Cardiac septum (tissue), 1 donor: ENCODE data around the gene FMR1. TPM values are rescaled to one million over a fixed set of nuclear protein-coding genes. Genes with fewer than 3 reads are reported as not detected.
A peak's percentile ranks its signal among the peaks of the same experiment; 100 is the strongest.

Experiments used
- DNase-seq: peaks from one replicate; pipeline ENCODE4 v3.0.0-alpha.2; 2020; ENCODE audit warnings: low spot score
- intact Hi-C: fragments of 100-400 bp; cut with DNase I; formaldehyde crosslinking; loops from one replicate; pipeline ENCODE4 v1.14.0; 2022
- long read RNA-seq: library from polyadenylated mRNA; unstranded; transcript quantifications from one replicate; pipeline ENCODE4 v2.0.0, GENCODE V29; 2021
- total RNA-seq: library from RNA; stranded (reverse); fragmentation: NEBNext Ultra II Directional; extraction: Animal tissue kit (Norgen Biotek cat#: 25700); gene quantifications from one replicate; pipeline ENCODE4 v1.2.1, GENCODE V29; 2021
- donor health status: DM: no; HTN: no; CAD: no.

Gene FMR1
- 30.9 TPM for total RNA-seq
- long read RNA-seq, full-length matches to known transcripts, result 13 of 49 reads
- long read RNA-seq, partial matches to known transcripts, result 4 of 49 reads
- long read RNA-seq, other reads (novel, unspliced or antisense), result 32 of 49 reads

DNA sequence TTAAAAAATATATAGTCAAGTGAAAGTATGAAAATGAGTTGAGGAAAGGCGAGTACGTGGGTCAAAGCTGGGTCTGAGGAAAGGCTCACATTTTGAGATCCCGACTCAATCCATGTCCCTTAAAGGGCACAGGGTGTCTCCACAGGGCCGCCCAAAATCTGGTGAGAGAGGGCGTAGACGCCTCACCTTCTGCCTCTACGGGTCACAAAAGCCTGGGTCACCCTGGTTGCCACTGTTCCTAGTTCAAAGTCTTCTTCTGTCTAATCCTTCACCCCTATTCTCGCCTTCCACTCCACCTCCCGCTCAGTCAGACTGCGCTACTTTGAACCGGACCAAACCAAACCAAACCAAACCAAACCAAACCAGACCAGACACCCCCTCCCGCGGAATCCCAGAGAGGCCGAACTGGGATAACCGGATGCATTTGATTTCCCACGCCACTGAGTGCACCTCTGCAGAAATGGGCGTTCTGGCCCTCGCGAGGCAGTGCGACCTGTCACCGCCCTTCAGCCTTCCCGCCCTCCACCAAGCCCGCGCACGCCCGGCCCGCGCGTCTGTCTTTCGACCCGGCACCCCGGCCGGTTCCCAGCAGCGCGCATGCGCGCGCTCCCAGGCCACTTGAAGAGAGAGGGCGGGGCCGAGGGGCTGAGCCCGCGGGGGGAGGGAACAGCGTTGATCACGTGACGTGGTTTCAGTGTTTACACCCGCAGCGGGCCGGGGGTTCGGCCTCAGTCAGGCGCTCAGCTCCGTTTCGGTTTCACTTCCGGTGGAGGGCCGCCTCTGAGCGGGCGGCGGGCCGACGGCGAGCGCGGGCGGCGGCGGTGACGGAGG lies at the start of gene FMR1:
FMR1 (plus strand) TSS at position 728 of the 831 bp plus-strand sequence. CDS start 261 bp downstream, outside the sequence.
- intact Hi-C loops, result no loop called here
- DNase-seq, result peak; percentile 96

DNA sequence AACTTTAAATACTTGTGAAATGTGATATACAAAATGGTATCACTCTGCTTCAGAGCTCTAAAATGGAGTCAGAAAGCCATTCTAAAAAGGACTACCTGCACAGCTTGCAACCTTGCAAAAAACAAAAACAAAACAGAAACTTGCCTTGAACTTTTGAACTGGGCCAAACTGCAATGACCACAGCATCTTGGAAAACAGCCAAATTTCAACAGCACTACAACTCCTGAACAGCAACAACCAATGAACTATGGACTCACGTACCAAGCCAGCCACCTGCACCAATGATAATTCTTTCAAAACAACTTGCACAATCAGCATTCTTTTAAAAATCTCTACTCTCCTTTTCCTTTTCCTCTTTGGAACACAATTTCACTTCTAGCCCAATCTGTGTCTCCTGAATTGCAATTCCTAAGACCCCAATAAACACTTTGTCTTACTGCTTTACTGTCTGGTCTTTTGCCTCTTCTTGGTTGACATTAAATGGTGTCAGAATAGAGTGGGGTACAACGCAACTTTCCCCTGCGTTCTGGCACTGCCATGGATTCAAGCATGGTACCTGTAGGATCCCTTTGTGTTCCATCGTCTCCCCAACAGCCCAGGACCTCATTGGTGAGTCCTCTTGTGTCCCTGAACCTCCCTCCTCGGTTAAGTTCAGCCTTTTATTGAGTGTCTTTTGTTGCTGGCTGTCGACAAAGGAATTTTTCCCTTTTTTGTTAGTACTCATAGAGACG lies 35.7 kb upstream of the FMR1 start:
- DNase-seq, result no peak
- intact Hi-C loops, result no loop called here

DNA sequence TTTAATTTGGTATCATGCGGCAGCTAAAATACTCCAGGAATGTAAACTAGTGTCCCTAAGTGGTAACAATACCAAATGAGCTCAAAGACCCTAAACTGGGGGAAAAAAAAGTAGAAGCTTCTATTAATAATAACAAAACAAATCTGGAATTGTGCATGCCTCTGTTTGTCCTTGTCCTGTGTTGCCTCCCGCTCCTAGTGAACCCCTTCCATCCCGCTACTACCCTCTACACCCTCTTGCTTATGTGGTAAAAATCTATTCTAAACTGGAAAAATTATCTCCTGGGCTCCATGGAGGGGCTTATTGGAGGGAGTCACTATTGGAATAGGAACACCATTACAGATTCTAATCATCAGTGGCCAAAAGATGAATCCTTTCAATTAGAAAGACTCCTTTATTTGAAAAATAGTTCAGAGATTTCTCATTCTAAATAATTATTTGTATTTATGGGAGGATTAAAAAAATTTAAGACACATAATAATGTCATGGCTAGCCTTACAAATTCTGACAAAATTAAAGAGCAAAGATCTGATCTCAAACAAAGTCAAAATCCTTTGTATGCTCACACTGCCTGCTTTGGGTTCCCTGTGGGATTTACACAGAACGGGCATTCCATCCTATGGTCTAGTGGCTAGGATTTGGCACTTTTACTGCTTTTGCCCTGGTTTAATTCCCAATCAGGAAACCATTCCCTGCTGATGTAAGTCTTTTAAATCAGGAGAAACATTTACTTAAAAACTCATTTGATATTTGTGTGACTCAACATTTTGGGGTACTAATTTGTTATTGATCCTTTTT lies 34.7 kb upstream of the FMR1 start:
- intact Hi-C loops, result no loop called here
- no peak for DNase-seq

DNA sequence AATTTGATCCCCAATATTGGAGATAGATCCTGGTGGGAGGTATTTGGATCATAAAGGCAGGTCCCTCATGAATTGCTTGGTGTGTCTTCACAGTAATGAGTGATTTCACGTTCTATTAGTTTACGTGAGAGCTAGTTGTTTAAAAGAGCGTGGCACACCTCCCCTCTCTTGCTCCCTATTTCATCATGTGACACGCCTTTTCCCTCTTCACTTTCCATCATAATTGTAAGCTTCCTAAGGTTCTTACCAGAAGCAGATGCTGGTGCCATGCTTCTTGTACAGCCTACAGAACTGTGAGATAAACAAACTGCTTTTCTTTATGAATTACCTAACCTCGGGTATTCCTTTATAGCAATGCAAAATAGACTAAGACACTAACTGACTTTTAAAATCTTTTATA lies 34.0 kb upstream of the FMR1 start:
- DNase-seq, result no peak

DNA sequence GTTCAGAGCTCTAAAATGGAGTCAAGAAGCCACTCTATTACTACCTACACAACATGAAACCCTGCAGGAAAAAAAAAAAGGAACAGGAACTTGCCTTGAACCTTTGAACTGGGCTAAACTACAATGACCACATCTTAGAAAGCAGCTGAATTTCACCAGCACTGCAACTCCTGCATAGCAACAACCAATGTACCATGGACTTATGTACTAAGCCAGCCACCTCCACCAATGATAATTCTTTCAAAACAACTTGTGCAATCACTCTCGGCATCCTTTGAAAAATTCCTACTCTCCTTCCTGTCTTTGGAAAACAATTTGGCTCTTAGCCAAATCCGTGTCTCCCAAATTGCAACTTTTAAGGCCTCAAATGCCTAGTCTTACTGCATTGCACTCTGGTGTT lies 26.8 kb upstream of the FMR1 start:
- intact Hi-C loops, result no loop called here

More for the DNA sequence above, 34.0 kb upstream of the FMR1 start:
- intact Hi-C loops, result no loop called here

DNA sequence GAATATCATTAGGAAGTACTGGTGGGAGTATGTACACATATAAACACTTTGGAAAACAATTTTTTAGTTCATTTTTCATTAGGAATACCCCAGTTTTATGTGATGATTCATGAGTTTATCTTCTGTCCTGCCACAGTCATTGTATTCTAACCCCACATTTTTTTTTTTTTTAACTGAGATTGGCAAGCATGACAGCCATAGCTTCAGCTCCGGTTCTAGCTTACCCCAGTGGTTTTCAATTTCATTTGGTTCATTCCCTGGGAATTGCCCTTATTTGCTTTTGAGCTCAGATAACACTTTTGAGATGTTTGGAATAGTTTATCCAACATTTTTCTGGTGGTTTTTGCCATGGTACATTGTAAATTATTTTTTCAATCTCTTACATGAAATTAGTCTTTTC lies 21.0 kb upstream of the FMR1 start:
- intact Hi-C loops, result no loop called here
- no peak for DNase-seq

More for the DNA sequence above, 26.8 kb upstream of the FMR1 start:
- no peak for DNase-seq

DNA sequence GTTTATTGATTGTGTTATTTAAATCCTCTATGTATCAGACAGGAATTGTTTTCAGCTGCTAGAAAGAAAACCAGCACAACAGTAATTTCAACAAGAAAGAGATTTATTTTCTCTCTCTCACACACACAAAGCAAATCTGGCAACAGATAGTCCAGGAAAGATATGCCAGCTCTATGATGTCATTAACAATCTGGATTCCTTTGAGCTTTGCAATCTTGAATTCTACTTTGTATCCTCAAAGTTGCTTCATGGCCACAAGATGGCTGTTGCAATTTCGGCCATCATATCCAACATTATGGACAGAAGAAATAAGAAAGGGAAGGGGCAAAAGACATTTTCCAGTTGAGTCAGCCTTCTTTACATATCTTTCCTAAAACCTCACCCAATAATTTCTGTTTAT lies 19.8 kb upstream of the FMR1 start:
- no peak for DNase-seq
- intact Hi-C loops, result no loop called here

DNA sequence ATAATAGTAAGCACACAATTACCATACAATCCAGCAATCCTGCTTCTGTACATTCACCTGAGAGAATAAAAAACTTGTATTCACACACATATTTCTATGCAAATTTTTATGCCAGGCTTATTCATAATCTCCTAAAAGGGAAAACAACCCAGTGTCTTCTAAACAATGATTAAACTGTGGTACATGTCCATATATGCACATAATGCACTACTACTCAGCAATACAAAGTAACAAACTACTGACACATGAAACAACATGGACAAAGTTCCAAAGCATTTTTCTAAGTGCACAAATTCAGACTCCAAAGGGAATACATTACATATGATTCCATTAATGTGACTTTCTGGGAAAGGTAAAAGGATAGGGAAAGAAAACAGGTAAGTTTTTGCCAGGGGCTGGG lies 18.0 kb upstream of the FMR1 start:
- no peak for DNase-seq
- intact Hi-C loops, result no loop called here

DNA sequence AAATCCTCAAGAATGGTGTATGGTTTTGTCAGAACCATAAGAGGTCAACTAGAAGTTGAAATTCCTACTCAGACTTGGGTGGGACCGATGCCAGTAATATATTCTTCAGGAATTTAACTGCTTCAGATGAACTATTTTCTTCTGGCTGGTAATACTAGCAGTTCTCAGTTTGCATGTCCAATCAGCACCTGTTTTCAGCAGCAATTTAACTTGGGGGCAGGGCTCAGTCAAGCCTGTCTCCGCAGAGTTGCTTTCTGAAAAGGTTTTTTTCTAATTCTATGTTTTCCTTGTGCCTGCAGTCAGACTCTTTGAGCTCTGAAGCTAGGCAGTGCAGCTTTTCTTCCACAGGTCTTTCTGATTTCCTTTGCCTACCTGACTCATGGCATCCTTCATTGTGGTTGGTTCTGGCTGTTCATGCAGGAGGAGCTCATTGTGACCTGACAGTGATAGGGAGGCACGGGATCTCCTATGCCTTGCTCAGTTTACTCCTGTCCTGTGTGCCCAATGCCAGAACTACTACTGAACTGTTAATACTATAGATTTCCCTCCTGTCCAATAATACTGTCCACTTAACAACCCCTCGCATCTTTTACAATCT lies 17.3 kb upstream of the FMR1 start:
- no peak for DNase-seq
- intact Hi-C loops, result no loop called here

DNA sequence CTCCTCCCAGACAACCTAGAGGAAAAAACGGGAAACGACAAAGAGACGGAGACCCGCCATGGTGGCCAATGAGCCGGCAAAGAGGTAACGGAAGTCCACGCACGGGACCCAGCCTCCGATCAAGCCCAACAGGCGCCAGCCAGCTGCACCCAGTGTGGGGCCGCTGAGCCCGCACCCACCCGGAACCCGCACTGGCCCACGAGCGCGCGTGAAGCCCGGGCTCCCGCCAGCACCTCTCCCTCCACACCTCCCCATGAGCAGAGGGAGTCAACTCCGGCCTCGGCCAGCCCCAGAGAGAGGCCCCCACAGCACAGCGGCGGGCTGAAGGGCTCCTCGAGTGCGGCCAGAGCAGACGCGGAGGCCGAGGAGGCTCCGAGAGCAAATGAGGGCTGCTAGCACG lies 14.6 kb upstream of the FMR1 start:
- no peak for DNase-seq
- intact Hi-C loops, result no loop called here

DNA sequence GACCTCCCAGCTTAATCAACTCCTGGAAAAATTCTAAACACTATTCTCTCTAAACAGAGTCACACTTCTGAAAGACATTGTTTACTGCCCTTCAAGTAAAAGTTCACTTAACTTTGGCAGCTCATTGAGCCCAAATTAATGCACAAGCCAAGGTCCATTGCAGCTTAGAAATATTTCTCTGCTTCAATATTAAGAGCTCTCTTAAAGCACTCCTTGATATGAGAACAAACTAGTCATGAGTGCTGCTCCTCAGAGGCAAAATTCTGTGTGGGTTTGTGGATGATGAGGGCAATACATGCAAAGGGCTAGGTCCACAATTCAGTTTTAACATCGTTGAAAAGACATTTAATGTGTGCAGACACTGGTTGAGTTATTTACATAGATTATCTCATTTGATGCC lies 12.8 kb upstream of the FMR1 start:
- no peak for DNase-seq
- intact Hi-C loops, result no loop called here

DNA sequence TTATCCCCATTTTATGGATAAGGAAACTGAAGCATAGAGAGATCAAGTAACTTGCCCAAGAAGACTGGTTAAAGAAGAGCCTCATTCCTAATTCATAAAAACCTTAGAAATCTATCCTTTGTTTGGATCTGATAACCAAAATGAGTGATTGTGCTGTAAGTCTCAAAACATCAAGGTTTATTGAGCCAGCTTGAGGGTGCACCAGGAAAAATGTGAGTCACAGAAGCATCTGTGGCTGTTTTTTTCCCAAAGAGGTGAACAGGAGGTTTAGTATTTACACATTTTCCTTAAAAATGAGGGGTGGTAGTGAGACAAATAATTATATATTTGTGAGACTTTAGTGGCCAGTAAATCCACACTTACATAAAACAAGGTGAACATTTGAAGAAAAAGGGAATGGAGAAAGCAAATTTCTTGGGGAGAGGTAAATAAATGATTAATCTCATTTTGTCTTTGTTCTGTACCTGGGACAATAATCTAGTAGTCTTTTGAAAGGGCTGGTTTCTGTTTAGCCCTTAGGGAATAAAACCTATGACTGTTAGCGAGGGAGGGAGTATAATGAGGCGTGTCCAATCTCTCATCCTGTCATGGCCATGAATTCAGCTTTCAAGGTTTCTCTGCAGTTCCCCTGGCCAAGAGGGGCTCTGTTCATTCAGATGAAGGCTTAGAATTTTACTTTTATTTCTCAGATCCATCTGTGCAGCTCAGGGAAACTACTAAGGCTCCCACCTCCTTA lies 12.2 kb upstream of the FMR1 start:
- intact Hi-C loops, result no loop called here
- no peak for DNase-seq

DNA sequence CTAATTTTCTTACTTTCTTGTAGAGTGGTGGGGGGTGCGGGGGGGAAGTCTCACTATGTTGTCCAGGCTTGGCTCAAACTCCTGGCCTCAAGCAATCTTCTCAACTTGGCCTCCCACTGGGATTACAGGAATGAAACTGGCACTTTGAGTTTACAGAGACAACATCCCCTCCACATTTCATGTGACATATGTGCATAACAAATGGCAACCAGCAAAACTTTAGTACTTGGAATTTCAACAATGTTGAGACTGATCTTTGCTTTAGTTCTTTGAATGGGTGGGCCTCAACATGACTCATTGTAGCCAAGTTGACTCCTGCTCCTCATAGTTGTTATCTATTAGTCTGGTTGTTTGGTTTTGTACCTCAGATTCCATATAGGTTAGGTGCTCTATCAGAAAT lies 11.4 kb upstream of the FMR1 start:
- DNase-seq, result no peak
- intact Hi-C loops, result no loop called here

DNA sequence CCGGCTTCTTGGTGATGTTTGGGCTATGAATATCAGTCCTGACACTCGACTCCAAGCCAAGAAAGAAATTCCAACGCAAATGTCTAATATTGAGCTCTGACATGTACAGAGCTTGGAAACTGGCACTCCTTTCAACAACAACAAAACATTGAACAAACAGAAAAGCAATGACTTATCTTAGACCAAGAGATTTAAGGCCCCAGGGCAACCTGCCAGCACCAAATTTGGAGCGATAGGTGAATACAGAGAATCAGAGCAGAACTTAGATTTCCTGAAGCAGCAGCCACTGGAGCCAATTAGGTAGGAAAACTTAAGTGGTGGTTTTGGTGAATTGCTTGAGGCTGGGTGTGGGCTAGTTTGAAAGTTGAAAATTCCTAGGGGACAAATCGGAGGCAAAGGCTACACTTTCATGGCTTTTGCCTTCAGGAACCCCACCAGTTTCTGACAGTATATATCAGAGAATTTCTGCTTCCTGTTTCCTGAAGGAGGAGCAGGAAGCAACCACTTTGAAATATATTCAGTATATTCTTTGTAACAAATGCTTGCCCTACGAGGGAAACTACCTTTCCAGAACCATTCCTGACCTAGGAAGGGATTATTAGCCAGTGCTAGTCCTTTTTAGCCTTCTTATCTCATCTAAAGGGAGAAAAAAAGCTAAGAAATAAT lies 10.1 kb upstream of the FMR1 start:
- intact Hi-C loops, result no loop called here
- DNase-seq, result no peak

DNA sequence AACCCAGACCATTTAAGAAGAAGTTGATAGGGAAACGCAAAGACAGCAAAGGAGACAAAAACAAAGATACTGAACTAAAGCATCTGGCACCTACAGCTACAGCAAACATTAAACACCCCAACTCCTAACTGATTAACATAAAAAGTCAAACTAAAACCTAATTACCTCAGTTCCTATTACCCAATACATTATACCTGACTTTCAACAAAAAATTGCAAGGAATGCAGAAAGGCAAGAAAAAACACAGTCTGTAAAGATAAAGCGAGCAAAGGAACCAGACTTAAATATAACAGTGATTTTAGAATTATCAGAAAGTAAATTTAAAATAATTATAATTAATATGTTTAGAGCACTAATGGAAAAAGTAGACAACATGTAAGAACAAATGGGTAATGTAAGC lies 9.4 kb upstream of the FMR1 start:
- no peak for DNase-seq
- intact Hi-C loops, result no loop called here

DNA sequence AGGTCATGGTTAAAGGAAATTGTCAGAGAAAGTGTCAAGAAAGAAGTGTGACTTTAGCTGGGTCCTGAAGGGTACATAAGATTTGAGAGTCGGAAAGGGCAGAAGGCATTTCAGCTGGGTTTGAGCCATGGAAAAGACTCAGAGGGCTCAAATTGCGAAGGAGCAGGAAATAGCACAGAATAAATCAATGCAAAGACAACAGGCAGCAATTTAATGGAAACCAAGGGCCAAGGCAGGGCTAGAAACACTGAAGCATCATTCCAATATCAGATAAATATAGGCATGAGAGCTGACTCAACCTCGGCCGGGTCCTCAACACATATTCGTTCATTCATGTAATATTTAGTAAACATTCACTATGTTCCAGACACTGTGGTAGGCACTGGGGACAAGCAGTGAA lies 3.6 kb upstream of the FMR1 start:
- no peak for DNase-seq
- intact Hi-C loops, result no loop called here

DNA sequence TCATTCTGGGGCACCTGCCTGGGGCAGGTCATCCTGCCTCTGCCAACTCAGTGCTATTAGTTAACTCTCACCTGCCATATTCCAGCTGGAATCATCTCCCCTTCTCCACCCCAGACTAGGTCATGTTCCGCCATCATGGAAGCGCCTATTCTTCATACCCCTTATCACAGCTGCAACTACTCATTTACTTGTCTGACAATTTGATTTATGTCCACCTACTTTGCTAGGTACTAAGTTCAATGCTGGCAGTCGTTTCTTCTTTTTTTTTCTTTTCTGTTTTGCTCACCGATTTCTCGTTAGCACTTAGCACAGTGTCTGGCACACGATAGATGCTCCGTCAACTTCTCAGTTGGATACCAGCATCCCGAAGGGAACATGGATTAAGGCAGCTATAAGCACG lies 1.1 kb upstream of the FMR1 start:
- intact Hi-C loops, result no loop called here
- DNase-seq, result no peak

DNA sequence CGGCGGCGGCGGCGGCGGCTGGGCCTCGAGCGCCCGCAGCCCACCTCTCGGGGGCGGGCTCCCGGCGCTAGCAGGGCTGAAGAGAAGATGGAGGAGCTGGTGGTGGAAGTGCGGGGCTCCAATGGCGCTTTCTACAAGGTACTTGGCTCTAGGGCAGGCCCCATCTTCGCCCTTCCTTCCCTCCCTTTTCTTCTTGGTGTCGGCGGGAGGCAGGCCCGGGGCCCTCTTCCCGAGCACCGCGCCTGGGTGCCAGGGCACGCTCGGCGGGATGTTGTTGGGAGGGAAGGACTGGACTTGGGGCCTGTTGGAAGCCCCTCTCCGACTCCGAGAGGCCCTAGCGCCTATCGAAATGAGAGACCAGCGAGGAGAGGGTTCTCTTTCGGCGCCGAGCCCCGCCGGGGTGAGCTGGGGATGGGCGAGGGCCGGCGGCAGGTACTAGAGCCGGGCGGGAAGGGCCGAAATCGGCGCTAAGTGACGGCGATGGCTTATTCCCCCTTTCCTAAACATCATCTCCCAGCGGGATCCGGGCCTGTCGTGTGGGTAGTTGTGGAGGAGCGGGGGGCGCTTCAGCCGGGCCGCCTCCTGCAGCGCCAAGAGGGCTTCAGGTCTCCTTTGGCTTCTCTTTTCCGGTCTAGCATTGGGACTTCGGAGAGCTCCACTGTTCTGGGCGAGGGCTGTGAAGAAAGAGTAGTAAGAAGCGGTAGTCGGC lies 528 bp downstream of the FMR1 start:
- DNase-seq, result peak; percentile 75
- intact Hi-C loops, result no loop called here
